Measurements from ENCODE around the gene RFLNA.

The RFLNA gene

GRCh38 chr12:124303579-124304313, 8.9 kb downstream of the RFLNA start:
- no peak for DNase-seq (ENCODE audit: low spot score)

GRCh38 chr12:124304314-124304790, 9.5 kb downstream of the RFLNA start:
- DNase-seq (ENCODE audit: low spot score), result no peak

- no peak for DNase-seq (ENCODE audit: low spot score)
Observed at GRCh38 chr12:124305136-124305535, 10.2 kb downstream of the RFLNA start.

GRCh38 chr12:124305776-124306685, 11.1 kb downstream of the RFLNA start:
- no peak for DNase-seq (ENCODE audit: low spot score)

DNA sequence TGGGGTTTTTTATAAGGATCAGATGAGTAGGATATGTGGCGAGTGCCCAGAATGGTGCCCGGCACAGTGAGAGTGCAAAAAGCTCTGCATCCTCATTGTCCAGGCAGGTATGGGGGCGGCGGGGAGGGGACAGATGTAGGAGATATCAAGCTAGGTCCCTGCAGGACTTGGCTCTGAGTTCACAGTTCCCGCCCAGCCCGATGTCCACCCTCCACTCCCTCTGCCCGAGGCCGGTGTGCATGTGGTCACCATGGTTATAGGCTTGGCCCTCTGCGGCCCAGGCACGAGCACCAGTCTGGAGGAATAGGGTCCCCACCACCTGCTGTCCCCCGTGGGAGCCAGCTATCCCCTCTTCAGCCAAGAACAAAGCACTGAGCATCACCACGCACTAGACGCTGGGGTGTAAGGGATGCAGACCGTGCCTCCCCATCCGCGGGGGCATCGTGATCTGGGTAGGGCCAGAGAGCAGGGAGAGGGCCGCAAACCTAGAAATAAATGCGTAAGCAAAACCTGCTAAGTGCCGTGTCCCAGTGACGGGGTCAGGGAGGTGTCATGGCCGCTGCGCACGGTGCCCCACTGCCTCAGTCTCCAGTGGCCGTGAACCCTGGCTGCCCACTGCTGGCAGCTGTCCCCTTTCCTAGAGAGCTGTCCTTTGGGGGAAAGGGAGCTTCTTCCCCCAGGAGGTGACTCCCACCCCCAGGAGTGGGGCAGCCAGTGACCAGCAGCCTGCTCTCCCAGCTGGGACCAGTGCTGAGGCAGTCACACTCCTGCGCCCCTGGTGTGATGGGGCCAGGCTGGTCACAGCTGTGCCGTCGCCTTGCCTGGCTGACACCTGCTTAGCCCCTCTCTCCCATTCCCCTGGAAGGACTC, 12.0 kb downstream of the RFLNA start:
- DNase-seq (ENCODE audit: low spot score), result no peak

- DNase-seq (ENCODE audit: low spot score), result no peak
Observed at GRCh38 chr12:124307556-124307825, 12.6 kb downstream of the RFLNA start.

GRCh38 chr12:124308741-124309140, 13.8 kb downstream of the RFLNA start:
- no peak for DNase-seq (ENCODE audit: low spot score)

DNA sequence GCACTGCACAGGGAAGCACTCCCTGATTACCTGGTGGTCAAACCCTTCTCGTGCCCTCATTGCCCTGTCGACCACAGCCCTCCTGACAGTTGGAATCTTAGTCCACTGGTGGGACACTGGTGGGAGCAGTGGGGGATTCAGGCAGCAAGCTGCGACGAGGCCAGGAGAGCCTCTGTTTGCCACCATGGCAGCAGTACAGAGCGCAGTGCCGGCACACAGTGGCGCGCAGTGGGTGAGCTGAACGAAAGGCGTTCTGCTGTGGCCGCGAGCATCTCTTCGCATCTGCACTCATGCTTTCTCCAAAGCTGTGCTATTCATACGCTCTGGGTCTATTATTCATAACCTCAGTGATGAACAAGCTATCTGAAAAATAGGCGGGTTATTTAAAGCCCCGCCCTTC, 14.3 kb downstream of the RFLNA start:
- DNase-seq (ENCODE audit: low spot score), result no peak

DNA sequence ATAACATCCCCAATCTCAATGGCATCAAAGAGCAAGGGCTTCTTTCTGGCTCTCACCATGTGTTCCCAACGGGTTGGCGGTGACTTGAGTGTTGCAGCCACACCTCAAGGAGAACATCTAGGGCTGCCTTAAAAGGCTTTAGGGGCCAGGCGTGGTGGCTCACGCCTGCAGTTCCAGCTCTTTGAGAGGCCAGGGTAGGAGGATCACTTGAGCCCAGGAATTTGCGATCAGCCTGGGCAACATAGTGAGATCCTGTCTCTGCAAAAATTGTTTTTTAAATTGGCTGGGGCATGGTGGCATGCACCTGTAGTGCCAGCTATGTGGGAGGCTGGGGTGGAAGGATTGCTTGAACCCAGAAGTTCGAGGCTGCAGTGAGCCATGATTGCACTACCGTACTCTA, 14.9 kb downstream of the RFLNA start:
- no peak for DNase-seq (ENCODE audit: low spot score)

- DNase-seq (ENCODE audit: low spot score), result no peak
Observed at GRCh38 chr12:124310178-124310577, 15.3 kb downstream of the RFLNA start.

DNA sequence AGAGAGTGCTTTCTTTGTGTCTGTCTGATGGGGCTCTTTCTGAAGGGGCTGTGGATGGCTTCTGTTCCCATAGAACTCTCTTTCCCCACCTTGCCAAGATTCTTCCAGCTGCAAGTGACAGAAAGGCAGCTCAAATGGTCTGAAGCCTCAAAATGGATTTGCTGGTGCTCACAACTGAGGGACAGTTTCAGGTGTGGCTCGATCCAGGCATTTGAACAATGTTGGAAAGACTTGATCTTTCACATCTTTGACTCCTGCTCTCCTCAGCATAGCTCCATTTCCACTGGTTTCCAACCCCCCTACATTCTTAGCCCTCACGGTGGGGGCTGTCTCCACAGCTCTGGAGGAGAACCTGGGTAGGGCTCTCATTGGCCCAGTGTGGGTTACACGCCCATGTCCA, 15.9 kb downstream of the RFLNA start:
- no peak for DNase-seq (ENCODE audit: low spot score)

GRCh38 chr12:124311292-124312109, 16.6 kb downstream of the RFLNA start:
- DNase-seq (ENCODE audit: low spot score), result no peak

- DNase-seq (ENCODE audit: low spot score), result no peak
Observed at GRCh38 chr12:124312601-124313000, 17.7 kb downstream of the RFLNA start.

DNA sequence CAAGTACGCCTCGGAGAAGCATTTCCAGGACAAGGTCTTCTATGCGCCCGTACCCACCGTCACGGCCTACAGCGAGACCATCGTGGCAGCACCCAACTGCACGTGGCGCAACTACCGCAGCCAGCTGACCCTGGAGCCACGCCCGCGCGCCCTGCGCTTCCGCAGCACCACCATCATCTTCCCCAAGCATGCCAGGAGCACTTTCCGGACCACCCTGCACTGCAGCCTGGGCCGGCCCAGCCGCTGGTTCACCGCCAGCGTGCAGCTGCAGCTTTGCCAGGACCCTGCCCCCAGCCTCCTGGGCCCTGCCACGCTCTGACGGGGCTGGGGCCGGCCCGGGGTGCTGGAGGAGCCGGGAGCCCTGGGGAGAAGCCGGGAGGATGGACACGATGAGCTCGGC, 19.3 kb downstream of the RFLNA start:
- no peak for DNase-seq (ENCODE audit: low spot score)

DNA sequence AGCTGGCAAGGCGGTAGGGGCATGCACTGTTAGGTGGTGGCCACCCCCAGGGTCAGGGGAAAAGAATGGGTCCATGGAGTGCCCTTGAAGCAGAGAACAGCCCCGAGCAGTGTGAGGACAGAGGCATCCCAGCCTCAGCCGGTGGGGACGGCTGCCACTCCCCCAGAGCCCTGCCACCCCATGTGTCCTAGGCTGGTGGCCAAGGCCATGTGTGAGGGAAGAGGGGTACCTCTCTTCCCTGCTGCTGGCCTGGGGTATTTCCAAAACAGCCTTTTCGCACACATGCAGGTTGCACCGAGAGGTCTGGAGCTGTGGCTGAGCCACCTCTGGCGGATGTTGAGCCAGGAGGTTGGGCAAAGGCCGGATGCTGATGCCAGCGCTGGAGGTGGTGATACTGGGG, 19.9 kb downstream of the RFLNA start:
- DNase-seq (ENCODE audit: low spot score), result no peak

- no peak for DNase-seq (ENCODE audit: low spot score)
Observed at GRCh38 chr12:124315372-124316044, 20.6 kb downstream of the RFLNA start.

DNA sequence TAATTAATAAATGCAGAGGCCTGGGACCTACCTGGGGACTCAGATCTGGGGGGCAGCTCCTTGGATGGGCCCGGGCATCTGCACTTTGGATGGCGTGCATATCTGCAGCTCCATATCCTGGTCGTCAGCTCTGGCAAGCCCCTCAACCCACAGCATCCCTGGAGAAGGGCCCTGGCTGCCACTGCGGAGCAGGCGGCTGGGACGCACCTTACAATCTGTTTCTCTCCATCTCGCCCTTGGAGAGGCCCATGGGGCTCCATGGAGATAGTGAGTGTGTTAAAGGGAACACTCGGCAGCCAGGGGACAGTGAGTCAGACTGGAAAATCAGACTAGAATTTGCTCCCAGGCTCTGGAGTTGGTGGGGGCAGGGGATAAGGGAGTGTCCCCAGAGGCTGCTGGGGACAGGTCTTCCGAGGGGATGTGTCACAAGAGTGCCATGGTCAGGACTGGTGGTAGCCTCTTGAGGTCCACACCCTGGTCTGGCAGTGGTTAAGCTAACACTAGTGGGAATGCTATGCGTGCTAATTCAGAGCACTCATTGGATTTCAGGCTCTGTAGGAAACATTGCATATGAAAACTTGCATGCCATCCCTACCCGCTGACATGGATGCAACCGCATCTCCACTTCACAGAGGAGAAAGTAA, 21.5 kb downstream of the RFLNA start:
- no peak for DNase-seq (ENCODE audit: low spot score)

DNA sequence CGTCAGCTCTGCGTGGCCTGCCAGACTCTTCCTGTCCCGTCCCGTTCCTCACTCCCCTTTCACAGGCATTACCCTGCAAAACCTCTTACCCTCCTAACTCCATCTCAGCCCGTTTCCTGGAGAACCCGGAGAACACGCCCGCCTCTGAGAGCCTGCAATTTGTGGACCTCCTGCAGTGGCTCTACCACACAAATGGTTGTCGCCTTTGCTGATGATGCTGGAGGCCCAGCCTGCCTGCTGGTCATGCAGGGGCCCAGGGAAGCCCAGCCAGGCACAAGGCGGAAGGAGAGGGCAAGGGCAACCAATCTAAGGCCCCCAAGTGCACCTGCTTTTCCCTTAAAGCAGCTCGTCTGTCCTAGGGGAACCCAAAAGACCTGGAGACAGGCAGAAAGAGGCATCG, 22.5 kb downstream of the RFLNA start:
- no peak for DNase-seq (ENCODE audit: low spot score)

DNA sequence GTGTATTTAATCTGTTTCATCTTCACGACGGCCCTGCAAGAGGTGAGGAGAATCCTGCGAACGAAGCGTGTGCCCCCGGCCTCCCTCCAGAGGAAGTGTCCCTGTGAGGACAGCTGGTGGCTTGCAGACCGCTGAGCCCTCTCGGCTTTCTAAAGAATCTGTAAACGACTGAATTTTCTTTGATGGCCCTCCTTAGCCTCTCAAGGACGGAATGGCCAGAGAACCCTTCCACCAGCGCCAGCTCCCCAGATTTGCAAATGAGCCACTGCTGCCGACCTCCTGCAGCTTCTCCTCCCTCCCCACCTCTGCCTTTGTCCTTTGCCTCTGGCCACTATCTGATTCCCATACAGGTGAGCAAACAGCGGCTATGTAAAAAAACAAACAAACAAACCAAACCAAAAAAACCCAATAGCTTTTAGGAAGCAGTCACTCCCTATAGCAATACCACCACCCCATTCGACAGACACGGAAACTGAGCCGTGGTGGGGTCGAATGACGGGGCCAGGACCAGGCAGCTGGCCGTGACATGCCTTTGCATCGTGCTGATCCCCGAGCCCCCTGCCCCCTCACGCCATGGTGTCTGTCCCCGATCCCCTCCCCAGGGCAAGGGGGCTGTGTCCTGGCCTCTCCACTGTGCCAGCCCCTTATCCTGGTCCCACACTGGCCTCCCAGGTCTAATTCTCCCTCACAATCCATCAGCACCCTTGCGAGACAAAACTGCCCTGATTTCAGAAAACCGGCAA, 23.6 kb downstream of the RFLNA start:
- DNase-seq (ENCODE audit: low spot score), result no peak

All from RKO (cell line).